GM21367 (cell line): ENCODE results near the gene MBD3L1.
A peak's percentile ranks its signal among the peaks of the same experiment; 100 is the strongest.

Source experiments
- ATAC-seq: cut with Tn5 transposase; IDR thresholded peaks from one replicate; pipeline ENCODE4 v1.9.1; 2021; ENCODE audit not compliant: unreplicated experiment

MBD3L1 gene

GRCh38 chr19:8832132-8833021, at the start of gene MBD3L1, which contains the start of gene ZNF558:
Gene MBD3L1, plus strand, starts transcription at chr19:8832377. Its CDS starts 10,302 bp downstream, at chr19:8842679.
Gene ZNF558, minus strand, starts transcription at chr19:8832304. Its CDS starts 9,645 bp downstream, at chr19:8822659.
- ATAC-seq: peak; percentile 68

- no peak for ATAC-seq
Measured at GRCh38 chr19:8794823-8795222, 37.4 kb upstream of the MBD3L1 start.

DNA sequence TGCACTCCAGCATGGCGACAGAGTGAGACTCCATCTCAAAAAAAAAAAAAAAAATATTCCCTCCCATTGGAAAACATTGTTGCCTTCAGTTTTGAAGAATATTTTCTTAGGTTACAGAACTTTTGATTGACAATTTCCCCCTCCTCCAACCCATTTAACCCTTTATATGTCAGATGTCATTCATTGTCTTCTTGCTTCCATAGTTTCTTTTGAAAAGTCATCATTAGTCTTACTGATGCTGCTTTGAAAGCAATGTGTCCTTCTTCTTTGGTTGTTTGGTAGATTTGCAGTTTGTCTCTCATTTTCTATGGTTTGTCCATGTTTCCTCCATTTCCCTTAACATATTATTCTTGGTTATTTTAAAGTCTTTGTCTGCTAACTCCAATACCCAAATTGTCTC, 25.5 kb upstream of the MBD3L1 start:
- no peak for ATAC-seq

GRCh38 chr19:8811315-8812172, 20.6 kb upstream of the MBD3L1 start:
- no peak for ATAC-seq

DNA sequence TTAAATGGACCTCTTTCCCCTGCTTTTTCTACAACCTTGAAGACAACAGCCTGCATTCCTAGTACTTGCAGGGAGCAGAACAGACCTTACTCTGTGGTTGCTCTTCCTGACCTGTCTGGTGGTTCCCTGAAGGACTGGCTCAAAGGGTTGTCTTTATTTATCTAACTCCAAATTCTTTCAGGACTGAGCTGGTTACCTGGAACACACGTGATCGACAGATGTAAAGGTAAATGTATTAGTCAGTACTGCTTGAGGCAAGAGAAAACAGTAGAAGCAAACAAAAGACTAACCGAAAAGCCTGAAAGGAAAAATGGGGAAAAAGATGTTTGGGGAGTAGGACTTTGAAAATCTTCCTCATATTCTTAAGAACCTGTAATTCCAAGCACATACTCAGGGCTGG, 18.0 kb upstream of the MBD3L1 start:
- ATAC-seq: no peak

- ATAC-seq: no peak
Measured at GRCh38 chr19:8815780-8816179, 16.4 kb upstream of the MBD3L1 start.

- no peak for ATAC-seq
Measured at GRCh38 chr19:8820234-8820633, 11.9 kb upstream of the MBD3L1 start.

- ATAC-seq: no peak
Measured at GRCh38 chr19:8821748-8822241, 10.4 kb upstream of the MBD3L1 start.

DNA sequence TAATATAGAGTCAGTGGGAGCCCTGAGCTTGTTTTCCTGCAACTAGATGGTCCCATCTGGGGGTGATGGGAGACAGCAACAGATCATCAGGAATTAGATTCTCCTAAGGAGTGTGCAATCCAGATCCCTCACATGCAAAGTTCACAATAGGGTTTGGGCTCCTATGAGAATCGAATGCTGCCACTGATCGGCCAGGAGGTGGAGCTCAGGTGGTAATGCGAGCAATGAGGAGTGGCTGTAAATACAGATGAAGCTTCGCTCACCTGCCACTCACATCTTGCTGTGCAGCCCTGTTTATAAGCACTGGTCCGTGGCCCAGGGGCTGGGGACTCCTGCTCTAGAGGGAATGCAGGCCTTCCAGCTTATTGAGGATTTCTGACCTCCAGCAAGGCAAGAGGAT, 5.8 kb upstream of the MBD3L1 start:
- no peak for ATAC-seq

DNA sequence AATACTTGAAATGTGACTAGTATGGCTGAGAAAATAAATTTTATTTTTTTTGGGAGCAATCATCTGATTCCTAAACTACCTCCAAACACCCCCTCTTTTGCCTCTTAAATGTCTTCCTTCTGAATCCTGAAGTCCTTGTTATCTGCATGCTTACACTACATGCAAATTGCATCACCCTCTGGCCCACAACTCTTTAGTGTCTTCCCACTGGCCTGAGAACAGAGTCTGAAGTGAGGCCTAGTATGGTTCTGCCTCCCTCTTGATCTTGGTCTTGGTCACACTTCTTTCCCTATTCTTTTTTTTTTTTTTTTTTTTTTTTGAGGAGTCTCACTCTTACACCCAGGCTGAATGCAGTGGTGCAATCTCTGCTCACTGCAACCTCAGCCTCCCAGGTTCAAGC, 4.9 kb upstream of the MBD3L1 start:
- ATAC-seq: no peak

GRCh38 chr19:8831373-8831772, 804 bp upstream of the MBD3L1 start:
- no peak for ATAC-seq

GRCh38 chr19:8831832-8832131, 395 bp upstream of the MBD3L1 start:
- peak; percentile 23 for ATAC-seq

- no peak for ATAC-seq
Measured at GRCh38 chr19:8835446-8835845, 3.3 kb downstream of the MBD3L1 start.

DNA sequence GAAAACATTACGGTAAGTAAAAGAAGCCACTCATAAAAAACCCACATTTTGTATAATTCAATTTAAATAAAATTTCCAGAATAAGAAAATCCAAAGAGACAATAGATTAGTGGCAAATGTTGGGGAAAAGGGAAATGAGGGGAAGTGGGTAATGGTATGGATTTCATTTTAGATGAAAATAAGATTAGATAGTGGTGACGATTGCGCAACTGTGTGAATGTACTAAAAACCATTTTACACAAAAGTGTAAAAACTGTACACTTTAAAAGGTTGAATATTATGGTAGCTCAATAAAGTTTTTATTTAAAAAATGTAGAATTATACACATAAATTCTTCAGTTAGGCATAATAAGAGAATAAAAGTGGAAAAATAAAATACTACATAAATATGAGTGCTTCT, 3.7 kb downstream of the MBD3L1 start:
- no peak for ATAC-seq

GRCh38 chr19:8840708-8841107, 8.5 kb downstream of the MBD3L1 start:
- ATAC-seq: no peak

- no peak for ATAC-seq
Measured at GRCh38 chr19:8846819-8847218, 14.6 kb downstream of the MBD3L1 start.

GRCh38 chr19:8849232-8849631, 17.1 kb downstream of the MBD3L1 start:
- ATAC-seq: no peak

DNA sequence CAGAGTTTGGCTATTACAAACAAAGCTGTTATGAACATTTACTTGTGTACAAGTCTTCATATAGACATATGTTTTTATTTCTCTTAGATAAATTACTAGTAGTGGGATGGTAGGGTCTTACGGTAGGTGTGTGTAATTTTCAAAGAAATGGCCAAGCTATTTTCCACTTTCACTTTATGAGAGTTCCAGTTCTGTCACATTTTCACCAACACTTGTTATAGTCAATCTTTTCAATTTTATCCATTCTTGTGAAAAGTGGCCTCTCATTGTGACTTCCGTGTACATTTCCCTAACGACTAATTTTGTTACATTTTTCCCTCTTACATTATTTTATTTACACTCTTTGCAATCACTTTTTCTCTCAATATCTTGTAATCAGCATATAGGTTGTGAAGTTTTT, 18.3 kb downstream of the MBD3L1 start:
- ATAC-seq: no peak

- ATAC-seq: no peak
Measured at GRCh38 chr19:8858260-8858659, 26.1 kb downstream of the MBD3L1 start.

DNA sequence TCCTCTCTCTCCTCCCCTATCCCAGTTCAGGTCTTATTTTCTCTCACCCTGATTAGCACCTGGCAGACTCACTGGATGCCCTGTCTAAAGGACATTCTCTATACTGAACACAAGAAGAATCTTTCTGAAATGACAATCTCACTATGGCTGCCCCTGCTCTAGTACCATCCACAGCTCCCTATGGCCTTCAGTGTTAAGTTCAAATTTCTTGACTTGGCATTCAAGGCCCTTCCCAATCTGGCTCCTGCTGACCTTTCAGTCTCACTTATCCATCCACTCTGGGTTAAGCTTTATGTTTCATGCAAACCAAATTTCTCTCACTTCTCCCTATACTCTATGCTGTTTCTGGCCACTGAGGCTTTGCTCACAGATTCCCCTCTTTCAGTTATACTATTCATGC, 34.2 kb downstream of the MBD3L1 start:
- no peak for ATAC-seq

DNA sequence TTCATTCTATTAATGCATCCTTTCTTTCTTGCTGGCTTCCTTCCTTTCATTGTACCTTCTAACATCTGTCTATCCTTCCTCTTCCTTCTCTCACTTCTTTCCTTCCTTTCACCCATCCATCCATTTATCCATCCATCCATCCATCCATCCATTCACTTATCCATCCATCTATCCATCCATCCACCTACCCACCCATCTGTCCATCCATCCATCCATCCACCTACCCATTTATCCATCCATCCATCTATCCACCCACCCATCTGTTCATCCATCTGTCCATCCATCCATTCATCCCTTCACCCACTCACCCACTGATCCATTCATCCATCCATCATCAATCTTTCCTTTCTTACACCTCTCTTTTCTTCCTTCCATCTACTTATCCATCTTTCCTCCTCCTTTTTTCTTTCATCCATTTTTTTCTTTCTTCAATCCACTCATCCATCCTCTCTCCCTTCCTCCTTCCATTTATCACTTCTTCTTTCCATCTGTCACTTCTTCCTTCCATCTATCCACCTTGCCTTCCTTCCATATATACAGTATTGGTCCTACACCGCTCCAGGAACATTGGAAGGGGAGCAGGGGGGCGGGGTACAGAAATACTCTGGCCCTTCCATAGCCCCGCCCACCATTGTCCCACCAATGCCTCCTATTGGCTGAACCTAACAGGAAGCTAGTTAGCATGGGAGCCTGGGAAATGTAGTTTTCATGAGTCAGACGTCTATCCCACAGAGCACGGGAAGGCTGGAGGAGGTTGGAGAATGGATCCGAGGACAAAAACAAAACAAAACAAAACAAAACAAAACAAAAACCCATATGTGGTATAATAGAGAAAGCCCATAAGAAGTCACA, 45.9 kb downstream of the MBD3L1 start:
- no peak for ATAC-seq
